ENCODE measurements around the gene SHD.

Gene SHD

DNA sequence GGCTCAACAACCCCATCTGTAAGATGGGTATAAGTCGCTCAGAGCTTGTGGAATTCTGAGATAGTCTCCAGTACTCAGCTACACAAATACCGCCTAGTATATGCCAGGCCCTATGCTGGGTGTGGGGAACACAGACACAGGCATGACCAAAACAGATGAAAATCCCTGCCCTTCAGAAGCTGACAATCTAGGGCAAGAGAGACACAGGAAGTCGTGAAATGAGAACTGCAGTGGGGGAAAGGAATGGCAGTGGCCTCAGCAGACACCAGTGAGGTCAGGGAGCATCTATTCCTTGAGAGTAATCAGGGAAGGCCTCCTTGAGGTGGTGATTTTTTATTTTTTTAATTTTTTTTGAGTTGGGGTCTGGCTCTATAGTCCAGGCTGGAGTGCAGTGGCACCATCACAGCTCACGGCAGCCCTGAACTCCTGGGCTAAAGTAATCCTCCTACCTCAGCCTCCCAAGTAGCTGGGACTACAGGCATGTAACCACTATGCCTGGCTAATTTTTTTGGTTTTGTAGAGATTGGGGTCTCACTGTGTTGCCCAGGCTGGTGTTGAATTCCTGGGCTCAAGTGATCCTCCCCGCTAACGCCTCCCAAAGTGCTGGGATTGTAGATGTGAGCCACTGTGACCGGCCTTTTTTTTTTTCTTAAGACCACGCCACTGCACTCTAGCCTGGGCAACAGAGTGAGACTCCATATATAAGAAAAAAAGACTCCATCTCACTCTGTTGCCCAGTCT lies 19.9 kb downstream of the SHD start:
- DNase-seq (ENCODE audit: low spot score) = no peak

DNA sequence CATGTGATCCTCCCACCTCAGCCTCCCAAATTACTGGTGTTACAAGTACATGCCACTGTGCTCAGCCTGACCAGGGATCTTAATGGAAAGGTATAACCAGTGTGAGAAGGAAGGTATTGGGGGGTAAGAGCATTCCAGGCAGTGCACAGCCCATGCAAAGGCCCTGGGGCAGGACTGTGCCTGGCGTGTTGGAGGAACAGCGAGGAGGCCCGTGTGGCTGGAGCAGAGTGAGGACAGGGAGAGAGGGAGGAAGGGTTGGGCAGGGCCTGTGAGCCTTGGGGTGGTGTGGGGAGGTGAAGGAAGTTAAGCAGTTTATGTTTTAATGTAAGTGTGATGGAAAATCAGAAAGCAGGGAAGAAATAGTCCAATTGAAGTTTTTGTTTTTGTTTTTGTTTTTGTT lies 21.5 kb downstream of the SHD start:
- DNase-seq (ENCODE audit: low spot score) = no peak

- no peak for DNase-seq (ENCODE audit: low spot score)
Observed at GRCh38 chr19:4301590-4302242, 22.6 kb downstream of the SHD start.

DNA sequence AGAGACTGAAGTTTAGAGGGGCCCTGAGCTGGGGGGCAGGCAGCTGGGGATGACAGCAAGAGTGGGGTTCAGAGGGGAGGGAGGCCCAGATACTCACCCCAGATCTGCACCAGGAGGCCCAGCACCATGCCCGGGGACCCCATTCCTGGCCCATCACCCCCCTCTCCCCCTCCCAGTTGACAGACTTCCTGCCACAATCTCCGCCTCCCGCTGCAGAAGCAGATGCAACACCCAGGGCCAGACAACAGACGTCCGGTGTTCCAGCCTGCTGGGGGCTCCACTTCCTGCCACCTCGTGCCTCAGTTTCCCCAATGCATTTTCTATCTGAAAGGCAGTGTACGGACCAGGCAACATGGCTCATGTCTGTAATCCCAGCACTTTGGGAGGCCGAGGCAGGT lies 23.2 kb downstream of the SHD start, which contains the start of gene TMIGD2:
Gene TMIGD2 (minus strand): TSS at position 147 of the 398 bp plus-strand sequence. CDS start 4 bp downstream, at position 143.
- no peak for DNase-seq (ENCODE audit: low spot score)

- no peak for DNase-seq (ENCODE audit: low spot score)
Observed at GRCh38 chr19:4303819-4304537, 24.9 kb downstream of the SHD start.

GRCh38 chr19:4304538-4305256 lies 25.6 kb downstream of the SHD start, which contains the start of gene FSD1:
TSS of gene FSD1 (plus strand) at chr19:4304598. CDS start at chr19:4304747, 149 bp downstream.
- peak; percentile 99 for DNase-seq (ENCODE audit: low spot score)

DNA sequence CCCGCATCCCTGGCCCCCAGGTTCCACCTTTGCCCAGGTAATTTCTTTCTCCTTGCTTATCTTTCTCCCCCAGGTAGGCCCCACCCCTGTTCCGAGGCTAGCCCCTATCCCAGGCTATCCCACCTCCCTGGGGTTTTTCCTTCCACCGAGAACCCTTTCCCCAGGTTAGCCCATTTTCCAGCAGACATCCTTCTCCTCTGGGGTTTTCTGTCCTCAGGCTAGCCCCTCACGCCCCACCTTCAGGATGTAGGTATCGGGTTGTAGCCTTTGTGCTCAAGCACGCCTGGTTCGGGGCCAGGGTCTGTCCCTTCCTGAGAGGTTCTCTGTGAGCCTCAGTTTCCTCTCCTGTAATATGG lies 26.2 kb downstream of the SHD start:
- no peak for DNase-seq (ENCODE audit: low spot score)

DNA sequence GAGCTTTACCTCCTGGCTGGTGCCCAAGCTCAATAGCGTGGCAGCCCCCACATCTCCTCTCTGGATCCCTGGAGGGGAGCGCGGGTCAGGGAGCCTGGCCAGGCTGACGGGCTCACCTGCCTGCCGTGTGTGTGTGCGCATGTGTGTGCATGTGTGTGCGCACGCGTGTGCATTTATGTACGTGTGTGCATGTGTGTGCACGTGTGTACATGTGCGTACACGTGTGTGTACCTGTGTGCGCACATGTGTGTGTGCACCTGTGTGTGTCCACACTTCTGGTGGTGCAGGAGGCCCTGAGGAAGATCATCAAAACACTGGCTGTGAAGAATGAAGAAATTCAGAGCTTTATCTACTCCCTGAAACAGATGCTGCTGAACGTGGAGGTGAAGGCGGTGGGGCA lies 26.6 kb downstream of the SHD start:
- DNase-seq (ENCODE audit: low spot score) = no peak

GRCh38 chr19:4310247-4311121 lies 31.4 kb downstream of the SHD start:
- peak; percentile 84 for DNase-seq (ENCODE audit: low spot score)

DNA sequence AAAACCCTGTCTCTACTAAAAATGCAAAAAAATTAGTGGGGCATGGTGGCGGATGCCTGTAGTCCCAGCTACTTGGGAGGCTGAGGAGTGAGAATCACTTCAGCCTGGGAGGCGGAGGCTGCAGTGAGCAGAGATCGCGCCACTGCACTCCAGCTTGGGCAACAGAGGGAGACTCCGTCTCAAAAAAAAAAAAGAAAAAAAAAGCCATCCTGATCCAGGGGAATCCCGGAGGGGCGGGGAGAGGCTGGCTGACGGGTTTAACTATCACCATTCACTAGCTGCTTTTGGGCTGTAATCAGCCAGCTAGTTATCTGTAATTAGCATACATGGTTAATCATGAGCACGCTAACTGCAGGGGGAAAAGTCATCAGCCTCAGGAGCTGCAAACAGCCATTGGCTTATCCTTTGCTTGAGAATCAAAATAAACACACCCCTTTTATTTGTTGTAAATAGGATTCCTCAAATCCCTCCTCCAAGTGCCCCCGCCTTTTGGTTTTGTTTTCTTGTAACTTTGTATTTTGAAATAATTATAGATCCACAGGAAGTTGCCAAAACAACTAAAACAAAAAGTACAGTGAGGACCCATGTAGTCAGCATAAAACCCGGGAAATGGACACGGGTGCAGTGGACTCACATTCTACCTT lies 34.9 kb downstream of the SHD start:
- no peak for DNase-seq (ENCODE audit: low spot score)

- no peak for DNase-seq (ENCODE audit: low spot score)
Observed at GRCh38 chr19:4316956-4317355, 37.9 kb downstream of the SHD start.

DNA sequence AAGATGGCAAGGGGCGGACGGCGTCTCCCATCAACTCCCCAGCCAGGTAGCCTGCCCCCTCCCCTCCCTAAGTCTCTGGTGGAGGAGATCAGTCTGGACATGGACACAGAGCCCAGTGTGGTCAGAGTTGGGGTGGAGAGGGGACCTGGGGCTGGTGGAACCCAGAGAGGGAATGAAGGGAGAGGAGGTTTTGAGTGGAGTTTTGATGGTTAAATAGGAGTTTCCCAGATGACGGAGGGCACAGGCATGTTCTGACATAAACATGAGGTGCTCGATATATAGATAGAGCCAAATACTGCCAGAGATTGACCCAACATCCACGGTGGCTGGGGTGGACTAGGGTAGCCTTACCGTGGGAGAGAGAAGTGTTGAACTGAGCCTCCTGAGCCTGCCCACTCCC lies 39.4 kb downstream of the SHD start:
- DNase-seq (ENCODE audit: low spot score) = no peak

DNA sequence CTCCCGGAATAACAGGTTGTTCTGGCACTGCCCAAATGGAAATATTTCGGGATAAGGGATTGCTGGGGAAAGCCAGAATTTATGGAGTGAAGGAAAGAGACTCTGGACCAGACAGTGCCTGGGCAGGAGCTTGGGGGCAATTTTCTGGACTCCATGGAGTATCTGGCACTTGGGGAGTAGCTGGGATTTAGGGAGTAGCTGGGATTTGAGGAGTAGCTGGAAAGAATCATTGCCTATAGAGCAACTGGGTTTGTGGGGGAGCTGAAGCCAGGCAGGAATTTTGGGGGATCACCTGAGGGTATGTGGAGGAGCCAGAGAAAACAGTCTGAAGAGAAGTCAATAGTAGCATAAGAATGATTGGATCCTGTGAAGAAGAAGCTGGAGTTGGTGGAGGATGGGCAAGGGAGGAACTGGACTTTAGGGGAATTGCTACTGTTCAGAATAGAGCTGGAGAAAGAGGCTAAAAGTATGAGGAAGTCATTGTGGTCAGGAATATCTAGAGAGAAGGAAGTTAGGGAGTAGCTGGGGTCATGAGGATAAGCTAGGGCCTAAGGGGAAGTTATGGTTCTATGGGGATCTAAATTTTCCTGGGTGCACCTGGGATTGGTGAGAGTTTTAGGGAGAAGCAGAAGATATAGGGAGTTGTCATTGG lies 40.1 kb downstream of the SHD start:
- DNase-seq (ENCODE audit: low spot score) = no peak

DNA sequence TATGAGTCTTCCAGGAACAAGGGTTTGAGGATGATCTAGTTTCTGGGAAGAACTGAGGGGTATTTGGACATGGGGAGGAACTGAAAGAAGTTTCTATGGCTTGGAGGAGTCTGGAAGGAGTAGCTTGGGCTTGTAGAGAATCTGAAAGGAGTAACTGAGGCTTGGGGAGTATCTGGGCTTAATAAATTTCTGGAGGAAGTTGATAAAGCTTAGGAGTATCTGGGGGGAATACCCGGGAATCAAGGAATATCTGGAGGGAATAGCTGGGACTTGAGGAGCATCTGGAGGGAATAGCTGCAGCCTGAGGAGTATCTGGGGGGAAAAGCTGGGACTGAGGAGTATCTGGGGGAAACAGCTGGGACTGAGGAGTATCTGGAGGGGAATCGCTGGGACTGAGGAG lies 41.4 kb downstream of the SHD start:
- DNase-seq (ENCODE audit: low spot score) = no peak

DNA sequence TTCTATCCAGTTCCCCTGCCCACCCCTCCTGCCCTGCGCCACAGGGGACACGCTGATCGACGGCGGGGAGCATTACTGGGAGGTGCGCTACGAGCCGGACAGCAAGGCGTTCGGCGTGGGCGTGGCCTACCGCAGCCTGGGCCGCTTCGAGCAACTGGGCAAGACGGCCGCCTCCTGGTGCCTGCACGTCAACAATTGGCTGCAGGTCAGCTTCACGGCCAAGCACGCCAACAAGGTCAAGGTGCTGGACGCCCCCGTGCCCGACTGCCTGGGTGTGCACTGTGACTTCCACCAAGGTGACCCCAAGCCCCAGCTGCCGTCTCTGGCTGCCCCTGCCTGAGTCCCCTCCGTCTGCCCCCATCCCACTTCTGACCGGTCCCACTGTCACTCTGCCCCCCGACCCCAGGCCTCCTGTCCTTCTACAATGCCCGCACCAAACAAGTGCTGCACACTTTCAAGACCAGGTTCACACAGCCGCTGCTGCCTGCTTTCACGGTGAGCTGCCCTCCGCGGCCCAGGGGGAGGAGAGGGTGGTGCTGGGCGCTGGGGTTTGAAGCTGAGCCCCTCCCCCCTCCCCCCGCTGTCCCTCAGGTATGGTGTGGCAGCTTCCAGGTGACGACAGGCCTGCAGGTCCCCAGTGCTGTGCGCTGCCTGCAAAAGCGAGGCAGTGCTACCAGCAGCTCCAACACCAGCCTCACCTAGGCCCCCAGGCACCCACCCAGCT lies 44.0 kb downstream of the SHD start:
- no peak for DNase-seq (ENCODE audit: low spot score)

GRCh38 chr19:4323692-4324091 lies 44.6 kb downstream of the SHD start:
- no peak for DNase-seq (ENCODE audit: low spot score)

DNA sequence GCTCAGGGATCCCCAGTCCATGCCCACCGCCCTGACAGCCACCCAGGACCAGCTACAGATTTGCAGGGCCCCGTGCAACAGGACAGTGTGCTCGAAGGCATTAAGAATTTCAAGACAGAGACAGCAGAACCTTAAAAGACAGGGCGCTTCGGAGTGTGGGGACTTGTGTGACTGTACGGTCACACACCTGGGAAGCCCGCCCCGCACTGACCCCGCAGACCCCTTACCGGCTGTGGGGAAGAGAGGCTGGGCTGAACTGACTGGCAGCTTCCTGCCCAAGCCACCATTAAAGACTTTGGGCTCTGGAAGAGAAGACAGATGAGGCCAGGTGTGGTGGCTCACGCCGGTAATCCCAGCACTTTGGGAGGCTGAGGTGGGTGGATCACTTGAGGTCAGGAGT lies 45.2 kb downstream of the SHD start:
- DNase-seq (ENCODE audit: low spot score) = no peak

DNA sequence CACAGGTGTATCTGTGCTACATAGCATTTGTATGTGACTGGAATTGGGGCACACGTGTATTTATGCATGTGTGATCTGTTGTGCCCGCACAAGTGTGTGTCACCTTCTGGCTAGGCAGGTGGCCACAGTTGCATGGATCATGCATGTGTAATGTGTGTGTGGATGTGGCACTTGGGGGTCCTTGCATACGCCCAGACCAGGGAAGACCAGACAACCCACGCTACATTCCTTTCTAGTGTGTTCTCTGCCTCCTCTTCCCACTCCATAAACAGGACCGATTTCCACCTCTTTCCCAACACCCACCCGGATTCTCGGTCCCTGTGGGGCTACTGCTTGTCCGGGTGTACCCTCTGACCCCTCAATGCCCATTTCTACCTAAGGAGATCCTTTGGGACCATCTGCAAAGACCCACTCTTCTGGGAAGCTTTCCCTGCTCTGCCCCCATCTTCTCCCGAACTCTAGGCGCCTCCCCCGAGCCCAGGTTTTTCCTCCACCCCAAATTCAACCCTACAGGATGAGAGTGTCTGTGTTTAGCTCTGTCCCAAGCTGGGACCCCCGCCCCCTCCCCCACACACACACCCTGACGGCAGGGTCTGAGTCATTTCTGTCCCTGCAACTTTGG lies 47.3 kb downstream of the SHD start:
- no peak for DNase-seq (ENCODE audit: low spot score)

- peak; percentile 81 for DNase-seq (ENCODE audit: low spot score)
Observed at GRCh38 chr19:4326837-4327251, 47.8 kb downstream of the SHD start.

Measured in iPS-NIHi11 (cell line).